Dedifferentiated amniotic fluid mesenchymal stem cell (primary cell): ENCODE results near the gene POLR1G.
A peak's percentile ranks its signal among the peaks of the same experiment; 100 is the strongest.

Experiments
- DNase-seq: peaks from one replicate; pipeline ENCODE4 v3.0.0-alpha.2; 2016; ENCODE audit errors: extremely low spot score

POLR1G gene

DNA sequence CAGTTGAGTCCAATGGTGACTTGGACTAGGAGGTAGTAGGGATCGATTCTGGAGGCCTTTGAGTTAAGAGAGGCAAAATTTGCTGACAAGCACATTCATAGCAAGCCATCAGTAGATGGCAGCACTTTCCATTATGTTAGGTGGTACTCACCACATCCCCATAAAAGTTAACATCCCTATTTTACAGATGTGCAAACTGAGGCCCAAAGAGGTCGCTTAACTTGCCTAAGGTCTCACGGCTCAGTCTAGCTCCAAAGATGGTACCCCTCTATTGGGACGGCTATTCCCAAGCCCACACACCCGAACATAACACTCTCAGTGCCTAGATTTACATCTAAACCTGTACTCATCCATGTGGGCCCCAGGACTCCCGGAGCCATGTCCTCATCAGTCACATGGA, 39.9 kb downstream of the POLR1G start:
- DNase-seq, result no peak

- DNase-seq, result no peak
These were observed 40.5 kb downstream of the POLR1G start for GRCh38 chr19:45446944-45447343.

GRCh38 chr19:45448425-45448756, 41.9 kb downstream of the POLR1G start:
- no peak for DNase-seq

DNA sequence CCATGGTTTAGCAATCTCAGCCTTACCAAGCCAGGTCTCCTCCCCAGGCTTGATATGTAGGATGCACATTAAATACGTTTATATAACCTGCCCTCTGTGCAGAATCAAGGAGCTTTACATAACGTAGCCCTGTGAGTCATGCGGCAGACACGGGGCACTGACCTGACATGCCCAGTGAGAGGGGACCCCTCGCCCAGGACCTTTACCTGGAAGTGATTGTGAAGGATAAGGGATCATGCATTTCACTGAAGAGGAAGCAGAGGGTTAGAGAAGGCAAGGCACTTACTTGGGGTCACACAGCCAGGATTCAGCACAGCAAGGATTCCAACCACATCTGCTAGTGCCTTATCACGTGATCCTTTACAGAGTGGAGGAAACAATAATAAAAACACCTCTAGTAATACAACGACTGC, 42.4 kb downstream of the POLR1G start:
- DNase-seq, result no peak

DNA sequence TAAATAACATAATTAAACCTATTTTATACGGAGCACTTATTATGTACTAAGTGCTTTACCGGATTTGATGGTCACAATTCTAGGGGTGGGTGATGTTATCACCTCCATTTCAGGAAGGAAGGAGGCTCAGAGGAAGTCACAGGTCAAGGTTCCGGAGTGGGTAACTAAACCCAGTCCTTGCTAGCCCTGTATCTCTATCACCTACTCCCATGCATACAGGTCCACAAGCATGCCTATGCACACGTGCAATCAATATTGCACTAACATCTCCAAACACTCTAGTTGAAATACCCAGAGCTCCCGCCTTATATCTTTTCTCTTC, 43.5 kb downstream of the POLR1G start:
- DNase-seq, result no peak

DNA sequence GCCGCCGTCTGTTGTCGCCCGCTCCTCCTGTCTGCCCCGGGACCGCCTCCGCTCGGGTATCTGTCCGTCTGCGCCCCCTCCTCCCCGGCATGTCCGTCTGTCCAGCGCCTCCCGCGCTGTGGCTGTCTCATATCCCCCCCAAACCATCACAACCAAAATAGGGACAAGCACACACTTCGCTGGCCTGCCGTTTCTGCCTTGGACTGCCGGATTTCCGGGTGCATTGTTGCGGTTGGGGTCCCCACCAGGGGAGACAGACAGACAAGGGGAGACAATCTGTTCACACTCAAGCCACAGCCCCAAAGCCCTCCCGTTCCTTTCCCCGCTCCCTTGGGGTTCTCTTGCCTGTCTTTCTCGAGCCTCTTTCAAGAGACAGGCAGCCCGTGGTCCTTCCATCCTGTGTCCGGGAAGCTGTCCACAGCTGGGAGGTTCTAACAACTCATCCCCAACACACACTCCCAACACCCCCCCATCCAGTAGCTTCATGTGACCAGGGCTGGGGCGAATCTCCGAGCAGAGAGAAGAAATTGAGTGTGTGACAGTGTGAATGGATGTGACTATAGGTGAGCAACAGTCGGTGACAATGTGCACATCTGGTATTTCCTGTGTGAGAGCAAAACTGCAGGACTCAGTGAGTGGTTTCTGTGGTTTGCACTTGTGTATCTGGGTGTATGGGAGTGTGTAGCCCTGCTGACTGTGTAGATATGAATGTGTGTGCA, 44.8 kb downstream of the POLR1G start:
- DNase-seq, result no peak

DNA sequence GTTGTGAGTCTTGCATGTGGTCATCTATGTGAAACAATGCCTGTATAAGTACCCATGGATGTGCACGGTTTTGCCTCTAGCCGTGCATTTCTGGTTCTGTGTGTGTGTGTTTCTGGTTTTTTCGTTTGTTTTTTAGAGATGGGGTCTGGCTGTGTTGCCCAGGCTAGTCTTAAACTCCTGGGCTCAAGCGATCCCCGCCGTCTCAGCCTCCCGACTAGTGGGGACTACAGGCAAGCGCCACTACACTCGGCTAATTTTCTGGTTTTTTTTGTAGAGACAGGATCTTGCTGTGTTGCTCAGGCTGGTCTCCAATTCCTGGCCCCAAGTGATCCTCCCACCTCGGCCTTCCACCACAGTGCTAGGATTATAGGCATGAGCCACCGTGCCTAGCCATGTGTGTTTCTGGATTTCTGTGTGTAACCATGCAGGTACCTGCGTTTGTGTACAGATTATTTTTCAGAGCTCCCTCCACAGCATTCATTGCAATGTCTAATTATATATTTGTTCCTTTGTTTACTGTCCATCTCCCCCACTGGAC, 45.5 kb downstream of the POLR1G start:
- DNase-seq, result no peak

DNA sequence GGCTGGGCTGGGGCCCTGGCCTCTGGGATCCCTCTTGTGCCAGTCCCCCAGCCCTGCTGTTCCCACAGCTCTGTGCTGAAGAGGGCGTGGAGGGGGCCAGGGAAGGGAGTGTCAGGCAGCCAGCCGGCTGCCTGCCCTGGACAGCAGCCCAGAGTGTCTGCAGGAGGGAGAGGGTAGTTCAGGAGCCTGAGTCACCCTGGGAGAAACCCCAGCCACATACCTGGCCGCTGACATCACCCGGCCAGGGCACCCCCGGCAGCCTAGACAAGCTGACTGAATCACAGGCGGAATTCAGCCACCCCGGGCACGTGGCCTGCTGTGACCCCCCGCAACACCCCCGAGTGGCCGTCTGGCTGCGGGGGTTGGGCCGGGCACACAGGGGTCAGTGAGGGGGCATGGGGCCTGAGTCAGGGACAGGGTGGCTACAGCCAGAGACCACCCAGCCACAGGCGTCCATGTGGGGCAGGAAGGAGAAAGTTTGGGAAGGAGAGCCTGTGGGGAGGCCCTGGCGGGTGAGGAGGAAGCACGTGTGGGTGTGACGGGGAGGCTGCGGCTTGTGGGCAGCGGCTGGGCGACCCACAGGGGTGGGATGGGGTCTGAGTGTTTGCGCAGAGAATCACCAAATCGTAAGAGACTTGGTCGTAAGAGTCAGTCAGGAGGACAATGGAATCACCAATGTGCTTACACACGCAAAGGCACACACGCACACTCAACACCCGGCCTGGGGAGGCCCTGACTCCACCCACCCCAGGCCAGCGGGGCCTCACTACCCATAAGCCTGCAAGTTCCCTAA, 49.5 kb downstream of the POLR1G start:
- DNase-seq, result peak; percentile 98

GRCh38 chr19:45456500-45456815, 50.0 kb downstream of the POLR1G start:
- no peak for DNase-seq

DNA sequence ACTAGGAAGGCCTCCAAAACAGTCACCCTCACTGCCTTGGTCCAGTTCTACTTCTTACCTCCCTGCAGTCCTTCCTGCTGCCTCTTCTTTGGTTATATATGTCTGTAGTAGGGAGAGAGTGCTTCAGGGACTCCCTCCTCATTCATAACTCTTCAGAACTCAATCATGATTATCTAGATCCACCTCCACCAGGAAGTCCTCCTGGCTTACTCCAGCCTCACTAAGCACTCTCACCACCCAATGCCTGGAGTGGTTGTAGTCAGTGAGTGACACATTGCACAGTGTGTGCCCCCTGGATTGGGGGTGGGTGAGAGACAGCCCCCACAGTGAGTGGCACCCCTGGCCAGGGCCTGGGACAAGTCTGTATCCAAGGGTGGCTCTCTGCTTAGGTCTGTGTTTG, 51.3 kb downstream of the POLR1G start:
- DNase-seq, result no peak
